Peyer's patch (tissue), 4 donors: ENCODE data around the gene HDAC4.

Experiments used
- POLR2A ChIP-seq, 2 donors: fragments of 450-650 bp; IDR thresholded peaks; one replicate each; pipeline ENCODE4 v1.5.1; 2017; ENCODE audit warnings: antibody characterized with exemption in 2 of 2, mild to moderate bottlenecking in 2 of 2, moderate library complexity in 2 of 2
- TF ChIP-seq, protein P1 (sequence below), 6 experiments: fragments of 450-650 bp in 4 of 6; fragments of 200-600 bp in 2 of 6; sonication (generic) in 1 of 6; IDR thresholded peaks; one replicate each; pipeline ENCODE4 v1.5.1; 2017 to 2019; ENCODE audit warnings: antibody characterized with exemption in 6 of 6, mild to moderate bottlenecking in 3 of 6, moderate library complexity in 1 of 6

DNA sequence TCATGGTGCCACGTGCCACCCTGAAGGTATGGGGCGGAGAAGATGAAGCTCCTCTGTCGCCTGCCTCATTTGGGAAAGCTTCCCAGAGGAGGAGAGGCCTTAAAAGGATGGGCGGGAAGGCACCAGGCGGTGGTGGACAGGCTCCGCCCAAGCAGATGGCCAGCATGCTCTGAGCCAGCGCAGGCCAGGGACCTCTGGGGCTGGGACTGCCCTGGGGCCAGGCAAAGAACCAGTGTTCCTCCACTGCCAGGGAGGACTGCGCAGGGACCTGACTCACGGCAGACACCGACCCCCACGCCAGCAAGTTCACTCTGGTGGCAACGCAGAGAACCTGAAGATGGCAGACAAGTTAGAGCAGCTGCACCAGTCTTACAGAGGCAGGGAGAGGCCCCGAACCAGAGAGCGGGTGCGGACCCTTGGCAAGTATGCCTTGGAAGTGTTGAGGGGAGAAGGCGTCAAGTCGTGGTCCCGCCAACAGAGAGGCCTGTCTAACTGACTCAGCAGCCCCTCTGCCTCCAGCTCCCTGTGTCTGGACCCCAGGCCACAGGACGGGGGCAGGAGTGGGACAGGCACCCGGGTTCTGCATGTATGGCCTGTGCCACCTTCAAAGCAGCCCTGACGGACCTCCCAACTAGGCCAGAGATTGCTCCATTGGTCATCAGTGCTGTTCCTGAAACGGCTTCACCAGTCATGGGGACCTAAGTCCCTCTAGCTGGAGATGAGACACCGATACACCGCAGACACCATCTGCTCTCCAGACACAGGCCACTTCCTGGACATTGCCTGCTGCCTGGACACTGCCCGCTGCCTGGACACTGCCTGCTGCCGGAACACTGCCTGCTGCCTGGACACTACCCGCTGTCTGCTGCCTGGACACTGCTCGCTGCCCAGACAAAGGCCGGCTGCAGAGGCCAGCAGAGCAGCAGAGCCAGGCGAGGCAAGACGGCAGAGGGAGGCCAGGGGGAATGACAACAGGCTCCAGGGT, 124.7 kb downstream of the HDAC4 start:
- TF ChIP-seq, protein P1, sequence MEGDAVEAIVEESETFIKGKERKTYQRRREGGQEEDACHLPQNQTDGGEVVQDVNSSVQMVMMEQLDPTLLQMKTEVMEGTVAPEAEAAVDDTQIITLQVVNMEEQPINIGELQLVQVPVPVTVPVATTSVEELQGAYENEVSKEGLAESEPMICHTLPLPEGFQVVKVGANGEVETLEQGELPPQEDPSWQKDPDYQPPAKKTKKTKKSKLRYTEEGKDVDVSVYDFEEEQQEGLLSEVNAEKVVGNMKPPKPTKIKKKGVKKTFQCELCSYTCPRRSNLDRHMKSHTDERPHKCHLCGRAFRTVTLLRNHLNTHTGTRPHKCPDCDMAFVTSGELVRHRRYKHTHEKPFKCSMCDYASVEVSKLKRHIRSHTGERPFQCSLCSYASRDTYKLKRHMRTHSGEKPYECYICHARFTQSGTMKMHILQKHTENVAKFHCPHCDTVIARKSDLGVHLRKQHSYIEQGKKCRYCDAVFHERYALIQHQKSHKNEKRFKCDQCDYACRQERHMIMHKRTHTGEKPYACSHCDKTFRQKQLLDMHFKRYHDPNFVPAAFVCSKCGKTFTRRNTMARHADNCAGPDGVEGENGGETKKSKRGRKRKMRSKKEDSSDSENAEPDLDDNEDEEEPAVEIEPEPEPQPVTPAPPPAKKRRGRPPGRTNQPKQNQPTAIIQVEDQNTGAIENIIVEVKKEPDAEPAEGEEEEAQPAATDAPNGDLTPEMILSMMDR (IDR thresholded peaks at IDR 0.05) = no peak
- TF ChIP-seq POLR2A (IDR thresholded peaks at IDR 0.05) = no peak
